Mammary epithelial cell (primary cell): ENCODE data around the gene SHH.

ENCODE experiments used
- CTCF ChIP-seq, 2 donors: IDR thresholded peaks in 1 of 2; conservative IDR thresholded peaks in 1 of 2; 2 replicates each; pipeline ENCODE4 v1.5.1; 2011 to 2012; ENCODE audit warnings: inconsistent platforms in 2 of 2, low read length in 2 of 2, mild to moderate bottlenecking in 2 of 2, control low read depth in 1 of 2, low read depth in 1 of 2; ENCODE audit not compliant: insufficient read depth in 1 of 2; ENCODE audit errors: extremely low read depth in 1 of 2
- EZH2 ChIP-seq: IDR thresholded peaks from 2 replicates; pipeline ENCODE4 v1.6.1; 2012; ENCODE audit warnings: low read length, inconsistent platforms, borderline replicate concordance

GRCh38 chr7:155840909-155841308, 28.6 kb upstream of the SHH start:
- TF ChIP-seq CTCF (conservative IDR thresholded peaks at IDR 0.05 in 1 of 2, IDR thresholded peaks at IDR 0.05 in 1 of 2; ENCODE audit: extremely low read depth in 1 of 2, insufficient read depth in 1 of 2, low read depth in 1 of 2, low read length in 2 of 2) = no peak
- no peak for TF ChIP-seq EZH2
